GM23248 (cell line): ENCODE results near the gene PPP1R37.

ENCODE experiments used
- EZH2 ChIP-seq: fragments of 200-600 bp; sonication (generic); IDR thresholded peaks from 2 replicates; pipeline ENCODE4 v1.6.1; 2018; ENCODE audit warnings: antibody characterized with exemption, mild to moderate bottlenecking; ENCODE audit not compliant: insufficient read depth, poor library complexity, severe bottlenecking
- EZH2phosphoT487 ChIP-seq: fragments of 200-600 bp; sonication (generic); IDR thresholded peaks from 2 replicates; pipeline ENCODE4 v1.6.1; 2018; ENCODE audit warnings: antibody characterized with exemption, moderate library complexity, mild to moderate bottlenecking, low read depth; ENCODE audit not compliant: insufficient read depth

- TF ChIP-seq EZH2 (no peak), EZH2phosphoT487 (no peak)
Measured at GRCh38 chr19:45169602-45170001, 76.6 kb downstream of the PPP1R37 start.
